ENCODE measurements around the gene SMIM36. TPM values are rescaled to one million over a fixed set of nuclear protein-coding genes. Genes with fewer than 3 reads are reported as not detected.
"Not testable (repeated sequence)": the region's sequence is repeated elsewhere in the genome, so short reads cannot be mapped to it uniquely, and the experiment has no call there.

SMIM36 gene
- total RNA-seq, 1 donor from 2014 or later: not detected

DNA sequence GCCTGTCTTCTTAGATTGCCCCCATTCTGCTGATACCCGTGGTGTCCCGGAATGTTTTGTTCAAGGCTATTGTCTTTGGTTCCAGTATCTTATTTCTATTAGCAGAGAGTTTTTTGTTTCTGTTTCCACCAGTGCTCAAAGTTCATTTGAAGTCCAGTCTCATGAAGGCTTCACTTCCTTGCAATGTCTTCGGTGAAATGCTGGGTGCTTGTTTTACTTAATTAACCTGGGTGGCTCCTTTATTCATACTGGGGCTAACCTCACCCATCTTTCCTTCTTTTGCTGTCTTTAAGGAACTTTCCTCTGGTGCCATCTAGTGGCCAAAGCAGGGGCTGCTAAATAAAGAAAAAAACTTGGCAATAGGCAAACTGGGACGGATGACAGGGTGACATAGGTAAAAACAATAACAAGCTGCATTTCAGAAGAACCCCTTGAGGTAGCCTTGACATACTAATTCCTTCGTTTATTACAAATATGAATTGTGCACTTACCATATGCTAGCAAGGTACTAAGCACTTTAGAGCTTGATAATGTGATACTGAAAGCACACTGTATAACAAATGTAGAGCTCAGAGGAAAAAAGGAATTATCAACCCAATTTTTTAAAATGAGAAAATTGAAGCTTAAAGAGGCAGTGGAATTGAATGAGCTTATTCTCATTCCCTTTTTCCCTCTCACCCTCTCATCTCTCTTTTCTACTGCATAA lies 2.8 kb upstream of the SMIM36 start:
- ATAC-seq (ENCODE audit: low read depth) (peak; percentile 69), DNase-seq (peak; percentile 54)
- ChIA-PET POLR2A (interaction anchor here (0.6 to 1.0 kb wide), 4 partner anchors 9 to 97 kb away, joined by 3 to 4 read pairs (median 3); partner anchors contain the start of gene MMD), CTCF (interaction anchor here (0.7 to 4.3 kb wide), 20 partner anchors 10 to 521 kb away, joined by 3 to 55 read pairs (median 4); no protein-coding TSS in a partner anchor)
- Mint-ChIP-seq H3K36me3 (ENCODE audit: low read depth) (no peaks in the 10 kb centered on the region), H3K4me3 (no peak overlapping the region), H3K4me1 (peaks cover 4% of the 10 kb centered on the region), H3K27me3 (peaks cover 6% of the 10 kb centered on the region), H3K9me3 (no peaks in the 10 kb centered on the region), H3K27ac (no peak overlapping the region)
- TF ChIP-seq, protein P1, sequence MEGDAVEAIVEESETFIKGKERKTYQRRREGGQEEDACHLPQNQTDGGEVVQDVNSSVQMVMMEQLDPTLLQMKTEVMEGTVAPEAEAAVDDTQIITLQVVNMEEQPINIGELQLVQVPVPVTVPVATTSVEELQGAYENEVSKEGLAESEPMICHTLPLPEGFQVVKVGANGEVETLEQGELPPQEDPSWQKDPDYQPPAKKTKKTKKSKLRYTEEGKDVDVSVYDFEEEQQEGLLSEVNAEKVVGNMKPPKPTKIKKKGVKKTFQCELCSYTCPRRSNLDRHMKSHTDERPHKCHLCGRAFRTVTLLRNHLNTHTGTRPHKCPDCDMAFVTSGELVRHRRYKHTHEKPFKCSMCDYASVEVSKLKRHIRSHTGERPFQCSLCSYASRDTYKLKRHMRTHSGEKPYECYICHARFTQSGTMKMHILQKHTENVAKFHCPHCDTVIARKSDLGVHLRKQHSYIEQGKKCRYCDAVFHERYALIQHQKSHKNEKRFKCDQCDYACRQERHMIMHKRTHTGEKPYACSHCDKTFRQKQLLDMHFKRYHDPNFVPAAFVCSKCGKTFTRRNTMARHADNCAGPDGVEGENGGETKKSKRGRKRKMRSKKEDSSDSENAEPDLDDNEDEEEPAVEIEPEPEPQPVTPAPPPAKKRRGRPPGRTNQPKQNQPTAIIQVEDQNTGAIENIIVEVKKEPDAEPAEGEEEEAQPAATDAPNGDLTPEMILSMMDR (IDR thresholded peaks at IDR 0.05): no peak
- intact Hi-C loops (cut with micrococcal nuclease): loop anchor here (1.0 to 5.0 kb wide), 7 partner anchors 77 to 521 kb away; no protein-coding TSS in a partner anchor

DNA sequence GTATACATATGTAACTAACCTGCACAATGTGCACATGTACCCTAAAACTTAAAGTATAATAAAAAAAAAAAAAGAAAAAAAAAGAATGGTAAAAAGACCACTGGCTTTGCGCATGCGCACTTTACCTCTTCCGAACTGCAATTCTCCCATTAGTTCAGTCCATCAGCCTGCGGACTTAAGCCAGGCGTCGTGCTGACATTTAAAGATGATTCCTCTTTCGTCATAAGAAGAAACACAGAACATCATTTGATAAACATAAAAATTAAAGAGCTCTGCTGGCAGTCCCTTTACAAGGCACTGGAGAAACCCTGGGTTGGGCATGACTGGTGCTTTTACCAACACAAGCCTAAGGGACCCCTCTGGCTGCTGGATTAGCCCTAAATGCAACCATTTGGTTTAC lies 3.6 kb downstream of the SMIM36 start:
- intact Hi-C loops (cut with micrococcal nuclease); H3K36me3 Mint-ChIP-seq (ENCODE audit: low read depth); H3K9me3 Mint-ChIP-seq; H3K4me3 Mint-ChIP-seq; DNase-seq; H3K27me3 Mint-ChIP-seq; H3K4me1 Mint-ChIP-seq; POLR2A ChIA-PET; CTCF ChIA-PET; ATAC-seq (ENCODE audit: low read depth); H3K27ac Mint-ChIP-seq: not testable (repeated sequence)

DNA sequence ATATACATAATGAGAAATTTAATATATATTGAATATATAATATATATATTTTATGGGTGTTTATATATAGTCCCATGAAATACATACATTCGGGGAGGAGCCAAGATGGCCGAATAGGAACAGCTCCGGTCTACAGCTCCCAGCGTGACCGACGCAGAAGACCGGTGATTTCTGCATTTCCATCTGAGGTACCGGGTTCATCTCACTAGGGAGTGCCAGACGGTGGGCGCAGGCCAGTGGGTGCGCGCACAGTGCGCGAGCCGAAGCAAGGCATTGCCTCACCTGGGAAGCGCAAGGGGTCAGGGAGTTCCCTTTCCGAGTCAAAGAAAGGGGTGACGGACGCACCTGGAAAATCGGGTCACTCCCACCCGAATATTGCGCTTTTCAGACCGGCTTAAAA lies 9.6 kb downstream of the SMIM36 start:
- H3K4me1 Mint-ChIP-seq: not testable (repeated sequence)

DNA sequence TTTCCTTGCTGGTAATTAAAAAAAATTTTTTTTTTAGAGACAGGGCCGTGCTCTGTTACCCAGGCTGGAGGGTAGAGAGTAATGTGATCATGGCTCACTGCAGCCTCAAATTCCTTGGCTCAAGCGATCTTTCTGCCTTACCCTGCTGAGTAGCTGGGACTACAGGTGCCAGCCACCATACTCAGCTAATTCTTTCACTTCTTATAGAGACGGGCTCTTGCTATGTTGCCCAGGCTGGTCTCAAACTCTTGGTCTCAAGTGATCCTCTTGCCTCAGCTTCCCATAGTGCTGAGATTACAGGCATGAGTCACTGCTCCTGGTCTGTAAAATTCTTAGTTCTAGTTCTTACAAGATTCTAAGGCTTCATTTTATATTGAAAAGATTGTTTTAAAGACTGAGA lies 11.1 kb downstream of the SMIM36 start:
- CTCF ChIA-PET: no interaction called here
- DNase-seq: no peak
- no peak for ATAC-seq (ENCODE audit: low read depth)
- TF ChIP-seq, protein P1 (IDR thresholded peaks at IDR 0.05): no peak
- H3K36me3 Mint-ChIP-seq (ENCODE audit: low read depth): no peaks in the 10 kb centered on the region
- peaks cover 2% of the 10 kb centered on the region for H3K27me3 Mint-ChIP-seq
- intact Hi-C loops (cut with micrococcal nuclease): no loop called here
- no peak overlapping the region for H3K4me3 Mint-ChIP-seq
- POLR2A ChIA-PET: no interaction called here
- no peak overlapping the region for H3K27ac Mint-ChIP-seq
- no peaks in the 10 kb centered on the region for H3K4me1 Mint-ChIP-seq
- no peaks in the 10 kb centered on the region for H3K9me3 Mint-ChIP-seq

More for the DNA sequence above, 9.6 kb downstream of the SMIM36 start:
- DNase-seq; H3K27ac Mint-ChIP-seq; H3K4me3 Mint-ChIP-seq; CTCF ChIA-PET; H3K36me3 Mint-ChIP-seq (ENCODE audit: low read depth); H3K27me3 Mint-ChIP-seq; ATAC-seq (ENCODE audit: low read depth); H3K9me3 Mint-ChIP-seq; intact Hi-C loops (cut with micrococcal nuclease); POLR2A ChIA-PET: not testable (repeated sequence)

DNA sequence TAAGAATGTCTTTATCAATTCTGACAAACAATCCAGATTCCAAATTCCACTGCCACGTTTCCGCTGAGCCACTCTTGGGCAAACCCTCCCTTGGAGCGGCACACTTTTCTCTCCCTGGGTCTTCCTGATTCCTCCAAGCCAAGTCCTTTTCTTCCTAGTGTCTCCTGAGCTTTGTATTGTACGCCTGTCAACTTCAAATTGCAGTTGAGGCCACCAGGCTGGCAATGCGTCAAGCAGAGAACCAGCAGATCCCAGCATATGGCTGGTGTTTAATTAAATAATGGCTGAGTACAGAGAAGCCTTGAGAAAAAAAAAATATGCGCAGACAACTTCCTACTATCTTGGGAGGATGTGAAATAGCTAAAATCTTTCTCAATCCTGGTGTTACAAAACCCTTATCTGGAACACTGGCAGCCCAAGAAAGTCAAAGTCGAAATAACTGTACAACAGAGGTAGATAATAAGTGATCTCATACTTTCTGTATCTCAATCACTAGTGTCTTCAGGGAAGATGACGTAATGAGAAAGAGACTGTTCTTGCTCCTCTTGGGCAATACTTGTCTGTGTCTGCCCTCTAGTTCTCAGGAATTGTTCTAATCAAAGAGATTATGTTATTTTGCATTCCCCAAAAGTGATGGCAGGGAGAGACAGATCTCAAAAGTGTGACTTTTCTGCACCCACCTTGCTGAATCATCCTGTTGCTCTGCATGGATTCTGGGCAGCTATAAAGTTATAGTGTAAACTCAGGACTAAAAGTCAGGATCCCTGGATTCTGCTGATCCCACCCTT lies 15.0 kb downstream of the SMIM36 start:
- ChIA-PET CTCF (no interaction called here), POLR2A (no interaction called here)
- ATAC-seq (ENCODE audit: low read depth): no peak
- H3K4me1 Mint-ChIP-seq: no peaks in the 10 kb centered on the region
- H3K27me3 Mint-ChIP-seq: peaks cover 6% of the 10 kb centered on the region
- no peak for DNase-seq
- H3K4me3 Mint-ChIP-seq: no peak overlapping the region
- H3K36me3 Mint-ChIP-seq (ENCODE audit: low read depth): no peaks in the 10 kb centered on the region
- intact Hi-C loops (cut with micrococcal nuclease): no loop called here
- no peak overlapping the region for H3K27ac Mint-ChIP-seq
- TF ChIP-seq, protein P1 (IDR thresholded peaks at IDR 0.05): no peak
- H3K9me3 Mint-ChIP-seq: no peaks in the 10 kb centered on the region

DNA sequence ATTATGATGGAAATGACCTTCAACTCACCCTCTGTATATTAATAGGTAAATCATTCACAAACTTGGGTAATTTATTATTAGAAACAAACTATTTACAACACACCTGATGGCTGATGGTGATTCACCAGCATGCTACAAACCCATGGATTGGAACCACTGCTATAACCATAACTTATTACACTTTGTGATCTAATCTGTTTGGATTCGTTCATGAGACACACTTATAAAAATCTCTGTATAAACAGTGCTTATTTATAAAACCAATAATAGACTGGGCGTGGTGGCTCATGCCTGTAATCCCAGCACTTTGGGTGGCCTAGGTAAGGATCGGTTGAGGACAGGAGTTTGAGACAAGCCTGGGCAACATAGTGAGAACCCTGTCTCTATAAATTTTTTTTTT lies 16.0 kb downstream of the SMIM36 start:
- ATAC-seq (ENCODE audit: low read depth): no peak
- H3K4me3 Mint-ChIP-seq: no peak overlapping the region
- intact Hi-C loops (cut with micrococcal nuclease): no loop called here
- no peak overlapping the region for H3K27ac Mint-ChIP-seq
- no peaks in the 10 kb centered on the region for H3K9me3 Mint-ChIP-seq
- H3K36me3 Mint-ChIP-seq (ENCODE audit: low read depth): no peaks in the 10 kb centered on the region
- peaks cover 6% of the 10 kb centered on the region for H3K27me3 Mint-ChIP-seq
- POLR2A ChIA-PET: no interaction called here
- DNase-seq: no peak
- TF ChIP-seq, protein P1 (IDR thresholded peaks at IDR 0.05): no peak
- H3K4me1 Mint-ChIP-seq: no peaks in the 10 kb centered on the region
- CTCF ChIA-PET: no interaction called here

Measured in activated B cell treated with CpG ODN at 0.5 μM for 24 hours (primary cell).